Prostate gland (tissue), 2 donors: Measurements from ENCODE around the gene UPF2.

Experiments
- POLR2A ChIP-seq: fragments of 450-650 bp; IDR thresholded peaks from one replicate; pipeline ENCODE4 v1.6.1; 2016; ENCODE audit warnings: antibody characterized with exemption, mild to moderate bottlenecking
- TF ChIP-seq, protein P1 (sequence below), 4 experiments: fragments of 200-600 bp in 2 of 4; fragments of 450-650 bp in 2 of 4; sonication (generic) in 2 of 4; IDR thresholded peaks; 1 replicate in 3 of 4; 2 replicates in 1 of 4; pipeline ENCODE4 v1.5.1; 2016 to 2019; ENCODE audit warnings: antibody characterized with exemption in 4 of 4, mild to moderate bottlenecking in 2 of 4, moderate library complexity in 2 of 4

DNA sequence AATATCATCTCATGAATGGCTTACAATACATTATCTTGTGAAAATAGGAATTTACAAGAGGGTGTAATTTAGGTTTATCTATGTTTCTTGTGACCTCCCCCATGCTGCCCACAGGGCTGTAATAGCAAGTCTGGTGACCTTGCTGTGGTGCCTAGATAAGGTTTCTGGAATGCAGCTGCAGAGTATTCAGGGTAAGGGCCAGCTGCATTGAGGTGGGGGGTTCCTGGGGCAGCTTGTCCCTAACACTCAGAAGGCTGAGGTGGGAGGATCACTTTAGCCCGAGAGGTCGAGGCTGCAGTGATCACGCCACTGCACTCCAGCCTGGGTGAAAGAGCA lies 20.8 kb upstream of the UPF2 start:
- TF ChIP-seq, protein P1, sequence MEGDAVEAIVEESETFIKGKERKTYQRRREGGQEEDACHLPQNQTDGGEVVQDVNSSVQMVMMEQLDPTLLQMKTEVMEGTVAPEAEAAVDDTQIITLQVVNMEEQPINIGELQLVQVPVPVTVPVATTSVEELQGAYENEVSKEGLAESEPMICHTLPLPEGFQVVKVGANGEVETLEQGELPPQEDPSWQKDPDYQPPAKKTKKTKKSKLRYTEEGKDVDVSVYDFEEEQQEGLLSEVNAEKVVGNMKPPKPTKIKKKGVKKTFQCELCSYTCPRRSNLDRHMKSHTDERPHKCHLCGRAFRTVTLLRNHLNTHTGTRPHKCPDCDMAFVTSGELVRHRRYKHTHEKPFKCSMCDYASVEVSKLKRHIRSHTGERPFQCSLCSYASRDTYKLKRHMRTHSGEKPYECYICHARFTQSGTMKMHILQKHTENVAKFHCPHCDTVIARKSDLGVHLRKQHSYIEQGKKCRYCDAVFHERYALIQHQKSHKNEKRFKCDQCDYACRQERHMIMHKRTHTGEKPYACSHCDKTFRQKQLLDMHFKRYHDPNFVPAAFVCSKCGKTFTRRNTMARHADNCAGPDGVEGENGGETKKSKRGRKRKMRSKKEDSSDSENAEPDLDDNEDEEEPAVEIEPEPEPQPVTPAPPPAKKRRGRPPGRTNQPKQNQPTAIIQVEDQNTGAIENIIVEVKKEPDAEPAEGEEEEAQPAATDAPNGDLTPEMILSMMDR (IDR thresholded peaks at IDR 0.05), result no peak
- no peak for TF ChIP-seq POLR2A
